Muscle layer of duodenum (tissue), 2 donors: Measurements from ENCODE around the gene CREG2.

Experiments used
- H3K27ac ChIP-seq: one replicate; pipeline ENCODE4 v1.7.0; 2013; ENCODE audit warnings: mild to moderate bottlenecking, low read length
- H3K27me3 ChIP-seq: one replicate; pipeline ENCODE4 v1.7.0; 2013; ENCODE audit warnings: low read depth, mild to moderate bottlenecking, control low read depth, low read length
- H3K36me3 ChIP-seq, 2 donors: one replicate each; pipeline ENCODE4 v1.7.0; 2013; ENCODE audit warnings: low read length in 2 of 2, control low read depth in 1 of 2, mild to moderate bottlenecking in 1 of 2; ENCODE audit not compliant: insufficient read depth in 2 of 2, control insufficient read depth in 1 of 2
- H3K4me1 ChIP-seq, 2 donors: one replicate each; pipeline ENCODE4 v1.7.0; 2013; ENCODE audit warnings: low read length in 2 of 2, mild to moderate bottlenecking in 2 of 2, control low read depth in 1 of 2, moderate library complexity in 1 of 2; ENCODE audit not compliant: insufficient read depth in 2 of 2, control insufficient read depth in 1 of 2
- H3K4me3 ChIP-seq, 2 donors: one replicate each; pipeline ENCODE4 v1.7.0; 2013; ENCODE audit warnings: low read length in 2 of 2, low read depth in 1 of 2, mild to moderate bottlenecking in 1 of 2
- H3K9me3 ChIP-seq, 2 donors: one replicate each; pipeline ENCODE4 v1.7.0; 2013; ENCODE audit warnings: low read length in 2 of 2, control low read depth in 1 of 2, mild to moderate bottlenecking in 1 of 2; ENCODE audit not compliant: control insufficient read depth in 1 of 2
- donor health status: healthy.

CREG2 gene

GRCh38 chr2:101311696-101312017, 75.6 kb downstream of the CREG2 start:
- no peak overlapping the region for H3K4me3 ChIP-seq
- H3K27me3 ChIP-seq = no peaks in the 10 kb centered on the region
- no peaks in the 10 kb centered on the region for H3K36me3 ChIP-seq
- H3K4me1 ChIP-seq = peaks cover 4% of the 10 kb centered on the region in 2 donors
- H3K9me3 ChIP-seq = no peaks in the 10 kb centered on the region
- no peak overlapping the region for H3K27ac ChIP-seq

DNA sequence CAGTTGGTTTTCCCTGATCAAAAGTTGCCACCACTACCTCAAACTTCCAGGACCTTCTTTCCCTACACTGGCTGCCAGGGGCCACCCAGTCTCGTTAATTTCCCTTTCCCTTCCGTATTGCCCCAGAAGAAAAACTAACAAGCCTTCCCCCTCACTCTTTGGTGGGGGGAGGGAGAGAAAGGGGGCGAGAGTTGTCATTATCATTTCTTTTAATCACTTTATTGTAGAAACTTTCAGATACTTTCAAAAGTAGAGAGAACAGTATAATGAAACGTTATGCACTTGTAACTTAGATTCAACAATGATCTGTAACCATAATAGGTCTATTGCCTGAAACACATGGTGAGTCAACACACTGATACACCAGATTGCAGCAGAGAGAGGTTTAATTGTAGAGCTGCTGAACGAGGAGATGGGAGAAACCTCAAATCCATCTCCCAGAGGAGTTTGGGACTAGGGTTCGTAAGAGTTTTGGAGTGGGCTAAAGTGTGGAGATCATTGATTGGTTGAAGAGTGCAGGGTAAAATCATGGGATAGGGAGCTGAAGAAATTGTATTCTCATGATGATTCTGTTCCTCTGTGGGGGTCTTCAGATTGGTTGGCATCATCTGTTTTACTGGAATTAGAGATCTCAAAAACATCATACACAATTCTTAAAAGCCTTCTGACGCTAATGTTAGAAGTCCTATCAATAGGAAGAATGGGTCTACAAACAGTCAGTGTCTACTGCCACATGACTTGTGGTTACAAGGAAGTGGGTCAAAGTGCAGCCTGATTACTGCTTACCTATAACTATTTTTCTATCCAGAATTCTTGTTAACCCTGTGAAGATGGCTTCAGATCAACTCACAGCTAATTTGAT, 76.2 kb downstream of the CREG2 start:
- no peaks in the 10 kb centered on the region for H3K36me3 ChIP-seq
- no peak overlapping the region for H3K27ac ChIP-seq
- H3K4me1 ChIP-seq = peaks cover 4 to 8% of the 10 kb centered on the region in 2 donors
- no peak overlapping the region for H3K4me3 ChIP-seq
- no peaks in the 10 kb centered on the region for H3K27me3 ChIP-seq
- H3K9me3 ChIP-seq = no peaks in the 10 kb centered on the region

DNA sequence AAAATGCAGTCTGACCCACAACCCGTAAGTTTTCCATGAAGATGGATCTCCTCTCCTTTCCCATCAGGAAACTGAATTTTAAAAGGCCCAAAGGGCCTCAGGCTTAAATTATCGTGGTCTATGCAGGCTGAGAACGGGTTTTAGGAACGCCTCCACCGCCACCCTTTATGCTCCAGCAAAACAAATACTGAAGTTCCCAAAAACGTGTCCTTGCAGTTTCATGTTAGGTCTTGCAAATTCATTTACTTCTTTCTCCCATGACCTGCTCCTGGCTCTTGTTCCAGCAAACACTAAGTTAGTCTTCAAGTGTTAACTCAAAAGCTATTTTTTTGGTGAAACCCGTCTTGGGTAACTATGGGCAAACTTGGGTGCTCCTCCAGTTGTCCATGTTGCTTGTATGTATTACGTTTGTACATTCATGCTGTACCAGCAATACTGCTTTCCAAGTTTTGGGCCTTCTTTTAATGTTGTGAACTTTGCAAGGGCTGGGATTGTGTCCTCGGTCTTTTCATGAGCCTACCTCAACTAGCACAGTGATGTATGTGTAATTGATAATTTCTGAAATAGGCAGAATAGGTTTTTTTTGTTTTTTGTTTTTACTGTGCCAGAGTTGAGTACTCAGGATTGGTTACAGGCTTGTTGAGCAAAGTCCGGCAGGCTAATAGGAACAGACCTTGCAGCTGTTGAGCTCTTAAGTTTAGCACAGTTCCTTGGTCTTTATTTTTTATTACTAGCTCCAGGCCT, 77.0 kb downstream of the CREG2 start:
- Histone ChIP-seq H3K27me3 (no peaks in the 10 kb centered on the region), H3K9me3 (no peaks in the 10 kb centered on the region), H3K4me1 (peaks cover 11 to 16% of the 10 kb centered on the region in 2 donors), H3K27ac (no peak overlapping the region), H3K4me3 (no peak overlapping the region), H3K36me3 (no peaks in the 10 kb centered on the region)

- H3K4me3 ChIP-seq = peak within 1 kb of the TSS; percentile 82 to 95
- H3K4me1 ChIP-seq = peaks cover 14 to 24% of the 10 kb centered on the region in 2 donors
- H3K9me3 ChIP-seq = no peaks in the 10 kb centered on the region
- no peaks in the 10 kb centered on the region for H3K36me3 ChIP-seq
- H3K27me3 ChIP-seq = no peaks in the 10 kb centered on the region
- H3K27ac ChIP-seq = peak within 1 kb of the TSS; percentile 81
Observed at GRCh38 chr2:101308432-101309210, 78.7 kb downstream of the CREG2 start, which contains the start of gene RNF149. Gene RNF149, minus strand, starts transcription at chr2:101308701. Its CDS starts 113 bp downstream, at chr2:101308588.

- H3K4me1 ChIP-seq = peaks cover 14 to 24% of the 10 kb centered on the region in 2 donors
- peak overlapping the region; percentile 82 to 95 for H3K4me3 ChIP-seq
- H3K9me3 ChIP-seq = no peaks in the 10 kb centered on the region
- peak overlapping the region; percentile 81 for H3K27ac ChIP-seq
- H3K36me3 ChIP-seq = no peaks in the 10 kb centered on the region
- no peaks in the 10 kb centered on the region for H3K27me3 ChIP-seq
Observed at GRCh38 chr2:101307950-101308431, 79.3 kb downstream of the CREG2 start.

- no peaks in the 10 kb centered on the region for H3K27me3 ChIP-seq
- peaks cover 14 to 24% of the 10 kb centered on the region in 2 donors for H3K4me1 ChIP-seq
- no peaks in the 10 kb centered on the region for H3K9me3 ChIP-seq
- peak overlapping the region; percentile 82 to 95 for H3K4me3 ChIP-seq
- peak overlapping the region; percentile 81 for H3K27ac ChIP-seq
- no peaks in the 10 kb centered on the region for H3K36me3 ChIP-seq
Observed at GRCh38 chr2:101307503-101307902, 79.8 kb downstream of the CREG2 start.

DNA sequence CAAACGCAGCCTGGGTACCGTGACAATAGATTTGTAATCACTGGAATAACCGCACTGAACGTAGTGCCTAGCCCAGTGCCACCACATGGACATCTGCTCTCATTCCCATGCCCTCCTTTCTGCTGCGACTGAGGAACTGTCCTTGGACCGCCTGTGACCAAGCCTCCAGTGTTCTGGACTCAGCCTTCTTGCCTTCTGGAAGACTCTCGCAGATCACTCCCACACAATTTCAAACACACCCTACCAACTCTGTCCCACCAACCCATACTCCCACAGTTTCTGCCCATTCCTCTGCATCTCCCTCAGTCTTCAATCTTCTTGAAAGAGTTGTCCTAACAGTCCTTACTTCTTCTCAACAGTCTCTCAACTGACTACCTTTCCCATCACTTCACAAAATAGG, 80.9 kb downstream of the CREG2 start:
- Histone ChIP-seq H3K36me3 (no peaks in the 10 kb centered on the region), H3K27ac (peak overlapping the region; percentile 81), H3K9me3 (no peaks in the 10 kb centered on the region), H3K4me3 (peak overlapping the region; percentile 82 to 95), H3K4me1 (peaks cover 14 to 24% of the 10 kb centered on the region in 2 donors), H3K27me3 (no peaks in the 10 kb centered on the region)

- Histone ChIP-seq H3K4me1 (peaks cover 10 to 27% of the 10 kb centered on the region in 2 donors), H3K9me3 (no peaks in the 10 kb centered on the region), H3K27ac (peak overlapping the region; percentile 81), H3K27me3 (no peaks in the 10 kb centered on the region), H3K36me3 (no peaks in the 10 kb centered on the region), H3K4me3 (peak overlapping the region; percentile 82 to 95)
Observed at GRCh38 chr2:101305492-101306078, 81.7 kb downstream of the CREG2 start.

GRCh38 chr2:101305035-101305434, 82.3 kb downstream of the CREG2 start:
- peak overlapping the region; percentile 81 for H3K27ac ChIP-seq

DNA sequence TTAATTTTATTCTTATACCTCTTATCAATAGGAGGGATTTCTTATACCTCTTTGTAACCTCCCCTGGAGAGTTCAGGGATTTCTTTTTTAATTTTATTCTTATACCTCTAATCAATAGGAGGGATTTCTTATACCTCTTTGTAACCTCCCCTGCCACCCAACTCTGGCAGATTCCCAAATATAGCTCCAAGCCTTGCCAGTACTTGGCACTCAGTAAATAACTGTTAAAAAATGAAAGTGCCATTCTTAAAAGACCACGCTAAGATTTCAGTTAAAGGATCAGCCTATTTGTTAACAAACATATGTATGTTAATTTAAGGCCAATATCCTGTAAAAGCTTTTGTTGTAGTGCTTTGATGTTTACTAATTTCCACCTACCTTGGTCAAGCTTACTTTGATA, 83.6 kb downstream of the CREG2 start:
- Histone ChIP-seq H3K27ac (no peak overlapping the region), H3K36me3 (peaks cover 0 to 5% of the 10 kb centered on the region in 2 donors), H3K4me3 (no peak overlapping the region), H3K9me3 (no peaks in the 10 kb centered on the region), H3K27me3 (no peaks in the 10 kb centered on the region), H3K4me1 (peaks cover 10 to 28% of the 10 kb centered on the region in 2 donors)

More at GRCh38 chr2:101305035-101305434, 82.3 kb downstream of the CREG2 start:
- peaks cover 10 to 30% of the 10 kb centered on the region in 2 donors for H3K4me1 ChIP-seq
- H3K9me3 ChIP-seq = no peaks in the 10 kb centered on the region
- peaks cover 0 to under 1% of the 10 kb centered on the region in 2 donors for H3K36me3 ChIP-seq
- H3K4me3 ChIP-seq = peak overlapping the region; percentile 82 to 95
- no peaks in the 10 kb centered on the region for H3K27me3 ChIP-seq
